ENCODE results near the gene HMGB2. TPM values are rescaled to one million over a fixed set of nuclear protein-coding genes. Genes with fewer than 3 reads are reported as not detected.

Gene HMGB2
- total RNA-seq, 1 donor from 2014 or later, result 27.9 TPM

DNA sequence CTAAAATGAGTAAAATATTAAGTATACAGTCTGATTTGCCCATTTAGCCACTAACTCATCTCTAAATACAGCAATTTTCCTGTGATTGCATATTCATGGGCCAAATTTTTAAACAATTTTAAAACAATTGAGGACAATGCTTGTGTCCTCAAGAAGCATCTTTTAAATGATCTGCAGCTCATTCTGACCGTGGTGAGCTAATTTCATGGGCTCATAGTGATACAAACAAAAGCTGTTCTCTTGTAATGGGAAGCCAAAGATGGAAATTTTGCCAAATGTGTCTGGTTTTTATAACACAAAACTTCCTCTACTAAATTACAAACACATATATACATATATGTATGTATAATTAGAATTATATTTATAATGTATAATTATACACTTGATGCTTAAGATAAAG is 39.7 kb downstream of the HMGB2 start:
- DNase-seq (ENCODE audit: low read depth), result no peak
- no peak for FAIRE-seq
- no peaks in the 10 kb centered on the region for H3K27me3 ChIP-seq (ENCODE audit: control insufficient read depth, insufficient read depth, low read length)

GRCh38 chr4:173293663-173294062 is 40.5 kb downstream of the HMGB2 start:
- no peaks in the 10 kb centered on the region for H3K36me3 ChIP-seq (ENCODE audit: control insufficient read depth, insufficient read depth, low read length)
- FAIRE-seq (peak; percentile 64), DNase-seq (ENCODE audit: low read depth) (peak; percentile 71)
- H3K27me3 ChIP-seq (ENCODE audit: control insufficient read depth, insufficient read depth, low read length), result no peaks in the 10 kb centered on the region
- no peak overlapping the region for H3K4me3 ChIP-seq (ENCODE audit: low read depth, low read length)
- TF ChIP-seq, protein P1, sequence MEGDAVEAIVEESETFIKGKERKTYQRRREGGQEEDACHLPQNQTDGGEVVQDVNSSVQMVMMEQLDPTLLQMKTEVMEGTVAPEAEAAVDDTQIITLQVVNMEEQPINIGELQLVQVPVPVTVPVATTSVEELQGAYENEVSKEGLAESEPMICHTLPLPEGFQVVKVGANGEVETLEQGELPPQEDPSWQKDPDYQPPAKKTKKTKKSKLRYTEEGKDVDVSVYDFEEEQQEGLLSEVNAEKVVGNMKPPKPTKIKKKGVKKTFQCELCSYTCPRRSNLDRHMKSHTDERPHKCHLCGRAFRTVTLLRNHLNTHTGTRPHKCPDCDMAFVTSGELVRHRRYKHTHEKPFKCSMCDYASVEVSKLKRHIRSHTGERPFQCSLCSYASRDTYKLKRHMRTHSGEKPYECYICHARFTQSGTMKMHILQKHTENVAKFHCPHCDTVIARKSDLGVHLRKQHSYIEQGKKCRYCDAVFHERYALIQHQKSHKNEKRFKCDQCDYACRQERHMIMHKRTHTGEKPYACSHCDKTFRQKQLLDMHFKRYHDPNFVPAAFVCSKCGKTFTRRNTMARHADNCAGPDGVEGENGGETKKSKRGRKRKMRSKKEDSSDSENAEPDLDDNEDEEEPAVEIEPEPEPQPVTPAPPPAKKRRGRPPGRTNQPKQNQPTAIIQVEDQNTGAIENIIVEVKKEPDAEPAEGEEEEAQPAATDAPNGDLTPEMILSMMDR (IDR thresholded peaks at IDR 0.05; ENCODE audit: insufficient read depth, low read length, severe bottlenecking), result no peak

More for the DNA sequence above, 39.7 kb downstream of the HMGB2 start:
- Histone ChIP-seq H3K36me3 (ENCODE audit: control insufficient read depth, insufficient read depth, low read length) (no peaks in the 10 kb centered on the region), H3K4me3 (ENCODE audit: low read depth, low read length) (no peak overlapping the region)
- TF ChIP-seq, protein P1 (IDR thresholded peaks at IDR 0.05; ENCODE audit: insufficient read depth, low read length, severe bottlenecking), result no peak

GRCh38 chr4:173291899-173292298 is 42.3 kb downstream of the HMGB2 start:
- no peaks in the 10 kb centered on the region for H3K27me3 ChIP-seq (ENCODE audit: control insufficient read depth, insufficient read depth, low read length)
- TF ChIP-seq, protein P1 (IDR thresholded peaks at IDR 0.05; ENCODE audit: insufficient read depth, low read length, severe bottlenecking), result no peak
- no peak overlapping the region for H3K4me3 ChIP-seq (ENCODE audit: low read depth, low read length)
- no peaks in the 10 kb centered on the region for H3K36me3 ChIP-seq (ENCODE audit: control insufficient read depth, insufficient read depth, low read length)
- no peak for FAIRE-seq
- no peak for DNase-seq (ENCODE audit: low read depth)

DNA sequence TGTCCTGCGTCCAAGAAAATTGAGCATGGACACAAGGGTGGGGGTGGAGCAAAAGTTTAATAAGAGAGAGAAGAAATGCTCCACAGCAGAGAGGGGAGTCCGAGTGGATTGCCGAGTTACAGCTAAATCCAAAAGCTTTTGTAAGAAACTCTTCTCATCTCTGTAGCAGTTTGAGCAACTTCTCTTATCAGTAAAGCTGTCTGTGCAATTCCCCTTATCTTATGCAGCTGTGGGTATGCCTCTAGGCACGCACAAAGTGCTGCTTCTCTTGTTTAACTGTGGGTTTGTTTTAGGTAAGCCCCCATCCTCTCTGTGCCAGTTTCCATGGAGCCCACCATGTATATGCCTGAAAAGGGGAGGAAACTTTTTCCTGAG is 44.8 kb downstream of the HMGB2 start:
- no peak for DNase-seq (ENCODE audit: low read depth)
- H3K4me3 ChIP-seq (ENCODE audit: low read depth, low read length), result no peak overlapping the region
- FAIRE-seq, result peak; percentile 86
- H3K36me3 ChIP-seq (ENCODE audit: control insufficient read depth, insufficient read depth, low read length), result no peaks in the 10 kb centered on the region
- H3K27me3 ChIP-seq (ENCODE audit: control insufficient read depth, insufficient read depth, low read length), result no peaks in the 10 kb centered on the region
- TF ChIP-seq, protein P1 (IDR thresholded peaks at IDR 0.05; ENCODE audit: insufficient read depth, low read length, severe bottlenecking), result no peak

GRCh38 chr4:173288698-173289352 is 45.3 kb downstream of the HMGB2 start:
- Histone ChIP-seq H3K4me3 (ENCODE audit: low read depth, low read length) (no peak overlapping the region), H3K27me3 (ENCODE audit: control insufficient read depth, insufficient read depth, low read length) (no peaks in the 10 kb centered on the region), H3K36me3 (ENCODE audit: control insufficient read depth, insufficient read depth, low read length) (no peaks in the 10 kb centered on the region)
- FAIRE-seq, result no peak
- TF ChIP-seq, protein P1 (IDR thresholded peaks at IDR 0.05; ENCODE audit: insufficient read depth, low read length, severe bottlenecking), result no peak
- peak; percentile 10 for DNase-seq (ENCODE audit: low read depth)

DNA sequence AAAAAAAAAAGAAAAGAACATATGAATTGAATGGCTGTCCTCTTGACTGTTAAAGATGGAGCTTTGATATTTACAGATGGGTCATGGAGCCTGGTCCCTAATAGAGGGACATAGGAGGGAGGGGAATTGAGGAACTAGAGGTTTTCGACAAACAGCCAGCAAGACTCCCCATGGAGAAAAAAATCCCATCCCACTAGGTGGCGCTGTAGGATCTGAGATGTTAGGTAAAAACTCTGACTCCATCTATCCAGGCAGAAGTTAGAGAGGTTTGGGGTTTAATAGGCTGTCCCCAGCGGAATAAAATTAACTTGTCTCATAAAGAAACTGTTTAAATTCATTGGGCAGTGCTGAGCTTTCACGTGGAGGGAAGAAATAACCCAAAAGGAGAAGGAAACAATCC is 45.9 kb downstream of the HMGB2 start:
- DNase-seq (ENCODE audit: low read depth) (peak; percentile 52), FAIRE-seq (no peak)
- H3K27me3 ChIP-seq (ENCODE audit: control insufficient read depth, insufficient read depth, low read length), result no peaks in the 10 kb centered on the region
- no peak overlapping the region for H3K4me3 ChIP-seq (ENCODE audit: low read depth, low read length)
- H3K36me3 ChIP-seq (ENCODE audit: control insufficient read depth, insufficient read depth, low read length), result no peaks in the 10 kb centered on the region
- TF ChIP-seq, protein P1 (IDR thresholded peaks at IDR 0.05; ENCODE audit: insufficient read depth, low read length, severe bottlenecking), result peak; percentile 51
